NCI-H2029 (cell line): Measurements from ENCODE around the gene CYP21A2.
"Not testable (repeated sequence)": the region's sequence is repeated elsewhere in the genome, so short reads cannot be mapped to it uniquely, and the experiment has no call there.

Experiments used
- DNase-seq: peaks from one replicate; lab custom pipeline; 2025; lab: John Stamatoyannopoulos, UW

Gene CYP21A2

GRCh38 chr6:32055756-32056155 lies 17.5 kb downstream of the CYP21A2 start:
- DNase-seq, result not testable (repeated sequence)

GRCh38 chr6:32056254-32056653 lies 18.0 kb downstream of the CYP21A2 start:
- no peak for DNase-seq

GRCh38 chr6:32057966-32058365 lies 19.8 kb downstream of the CYP21A2 start:
- no peak for DNase-seq

GRCh38 chr6:32058511-32058963 lies 20.3 kb downstream of the CYP21A2 start:
- no peak for DNase-seq

- no peak for DNase-seq
These were observed 22.9 kb downstream of the CYP21A2 start for GRCh38 chr6:32060966-32061655.

- DNase-seq, result no peak
These were observed 26.5 kb downstream of the CYP21A2 start for GRCh38 chr6:32064706-32065105.

- not testable (repeated sequence) for DNase-seq
These were observed 29.3 kb downstream of the CYP21A2 start for GRCh38 chr6:32067521-32067920.

- not testable (repeated sequence) for DNase-seq
These were observed 30.1 kb downstream of the CYP21A2 start for GRCh38 chr6:32068315-32068714.

GRCh38 chr6:32068867-32069266 lies 30.7 kb downstream of the CYP21A2 start:
- DNase-seq, result no peak

GRCh38 chr6:32069460-32069859 lies 31.2 kb downstream of the CYP21A2 start:
- DNase-seq, result no peak

GRCh38 chr6:32069878-32070515 lies 31.8 kb downstream of the CYP21A2 start:
- no peak for DNase-seq

- no peak for DNase-seq
These were observed 32.8 kb downstream of the CYP21A2 start for GRCh38 chr6:32070814-32071543.

GRCh38 chr6:32073101-32073500 lies 34.9 kb downstream of the CYP21A2 start:
- DNase-seq, result no peak

GRCh38 chr6:32073613-32074012 lies 35.4 kb downstream of the CYP21A2 start:
- DNase-seq, result no peak

- no peak for DNase-seq
These were observed 36.8 kb downstream of the CYP21A2 start for GRCh38 chr6:32074996-32075532.

- no peak for DNase-seq
These were observed 37.6 kb downstream of the CYP21A2 start for GRCh38 chr6:32075781-32076180.

- no peak for DNase-seq
These were observed 38.1 kb downstream of the CYP21A2 start for GRCh38 chr6:32076321-32076809.

GRCh38 chr6:32079566-32080290 lies 41.5 kb downstream of the CYP21A2 start:
- no peak for DNase-seq

- no peak for DNase-seq
These were observed 43.2 kb downstream of the CYP21A2 start for GRCh38 chr6:32081168-32081990.

GRCh38 chr6:32082478-32082877 lies 44.3 kb downstream of the CYP21A2 start:
- DNase-seq, result no peak

- DNase-seq, result no peak
These were observed 44.7 kb downstream of the CYP21A2 start for GRCh38 chr6:32082935-32083334.
